22Rv1 (cell line): ENCODE data around the gene SORBS1.

Source experiments
- CTCF ChIP-seq: fragments of 450-650 bp; IDR thresholded peaks from 2 replicates; pipeline ENCODE4 v1.5.1; 2017; ENCODE audit warnings: mild to moderate bottlenecking
- ZFX ChIP-seq: fragments of 450-650 bp; IDR thresholded peaks from 2 replicates; pipeline ENCODE4 v1.6.1; 2017; ENCODE audit warnings: antibody characterized with exemption, borderline replicate concordance

GRCh38 chr10:95559471-95559870 lies 1.7 kb downstream of the SORBS1 start:
- TF ChIP-seq CTCF (no peak), ZFX (no peak)
